HCT116 (cell line): ENCODE measurements around the gene CCR7. TPM values are rescaled to one million over a fixed set of nuclear protein-coding genes. Genes with fewer than 3 reads are reported as not detected.

ENCODE experiments used
- ATAC-seq: fragments of 200-7000 bp; cut with Tn5 transposase; 2 replicates; pipeline ENCODE4 v1.9.1; 2020; ENCODE audit warnings: mild to moderate bottlenecking, moderate library complexity
- BruUV-seq: library from RNA; stranded (reverse); fragments of 400-500 nt; replicated peaks from 2 replicates; lab custom pipeline; 2021; lab: Mats Ljungman, UMichigan
- CTCF ChIA-PET: fragments of 300-600 bp; sonication (Branson Sonifier 250); formaldehyde crosslinking; loops from one replicate; lab custom pipeline; 2021; ENCODE audit warnings: antibody characterized with exemption; lab: Charles Lee
- POLR2A ChIA-PET: fragments of 300-600, 350-600 bp; sonication (Branson Sonifier 250); formaldehyde crosslinking; loops from one replicate; lab custom pipeline; 2021; ENCODE audit warnings: antibody characterized with exemption; lab: Charles Lee
- RAD21 ChIA-PET, 2 experiments: fragments of 300-600 bp; sonication (Branson Sonifier 250); formaldehyde crosslinking; loops; one replicate each; lab custom pipeline; 2023; ENCODE audit warnings: low total read pairs in 2 of 2; ENCODE audit not compliant: uncharacterized antibody in 2 of 2, unreplicated experiment in 2 of 2, low non-redundant PET in 1 of 2; lab: Charles Lee
- DNase-seq: peaks from one replicate; pipeline ENCODE4 v3.0.0-alpha.2; 2010; ENCODE audit warnings: low read depth, low spot score
- H2AFZ ChIP-seq: fragments of 200-600 bp; shearing (Covaris generic), sonication (generic); 2 replicates; pipeline ENCODE4 v1.6.1; 2017; ENCODE audit warnings: low read depth, mixed run types, mixed read lengths, antibody characterized with exemption, low read length; ENCODE audit not compliant: poor library complexity, severe bottlenecking
- H3K27ac ChIP-seq: 2 replicates; pipeline ENCODE4 v1.5.1; 2012; ENCODE audit warnings: low read depth, low read length
- H3K27me3 ChIP-seq: fragments of 200-600 bp; sonication (generic); 2 replicates; pipeline ENCODE4 v1.6.1; 2016; ENCODE audit warnings: mixed run types, low read length, mixed read lengths; ENCODE audit not compliant: insufficient read depth
- H3K36me3 ChIP-seq, 2 experiments: fragments of 200-500 bp in 1 of 2; fragments of 200-600 bp in 1 of 2; sonication (Bioruptor generic) in 1 of 2; sonication (generic) in 1 of 2; 2 replicates each; pipeline versions ENCODE4 v1.5.1 to v1.6.1; 2014 to 2016; ENCODE audit warnings: low read length in 2 of 2, inconsistent platforms in 1 of 2, mixed read lengths in 1 of 2, mixed run types in 1 of 2; ENCODE audit not compliant: insufficient read depth in 2 of 2, control insufficient read depth in 1 of 2
- H3K4me1 ChIP-seq, 2 experiments: fragments of 200-600 bp in 1 of 2; sonication (generic) in 1 of 2; 2 replicates each; pipeline versions ENCODE4 v1.5.1 to v1.6.1; 2012 to 2017; ENCODE audit warnings: low read length in 2 of 2, inconsistent platforms in 1 of 2, mild to moderate bottlenecking in 1 of 2, mixed read lengths in 1 of 2, mixed run types in 1 of 2, moderate library complexity in 1 of 2; ENCODE audit not compliant: insufficient read depth in 2 of 2, control insufficient read depth in 1 of 2
- H3K4me2 ChIP-seq: fragments of 200-600 bp; sonication (generic); 2 replicates; pipeline ENCODE4 v1.6.1; 2017; ENCODE audit warnings: mixed run types, low read length, mixed read lengths
- H3K4me3 ChIP-seq, 2 experiments: fragments of 200-600 bp in 1 of 2; sonication (generic) in 1 of 2; replicated peaks in 1 of 2; 2 replicates each; pipeline ENCODE4 v1.5.1; 2011 to 2016; ENCODE audit warnings: low read length in 2 of 2, control low read depth in 1 of 2, low read depth in 1 of 2, mild to moderate bottlenecking in 1 of 2, mixed read lengths in 1 of 2, mixed run types in 1 of 2
- H3K79me2 ChIP-seq: fragments of 200-600 bp; sonication (generic); 2 replicates; pipeline ENCODE4 v1.6.1; 2017; ENCODE audit warnings: mild to moderate bottlenecking, mixed run types, low read length, moderate library complexity, mixed read lengths; ENCODE audit not compliant: insufficient read depth
- H3K9ac ChIP-seq: fragments of 200-600 bp; sonication (generic); 2 replicates; pipeline ENCODE4 v1.6.1; 2016; ENCODE audit warnings: low read length, mixed read lengths
- H3K9me2 ChIP-seq: fragments of 200-600 bp; sonication (generic), shearing (Covaris generic); 2 replicates; pipeline ENCODE4 v1.6.1; 2017; ENCODE audit warnings: mixed run types, mild to moderate bottlenecking, moderate library complexity; ENCODE audit not compliant: insufficient read depth
- H3K9me3 ChIP-seq, 2 experiments: fragments of 200-500 bp in 1 of 2; fragments of 200-600 bp in 1 of 2; sonication (Bioruptor generic) in 1 of 2; sonication (generic) in 1 of 2; 2 replicates each; pipeline ENCODE4 v1.6.1; 2014 to 2017; ENCODE audit warnings: low read length in 2 of 2, mixed read lengths in 2 of 2, inconsistent platforms in 1 of 2, low read depth in 1 of 2, mild to moderate bottlenecking in 1 of 2, mixed run types in 1 of 2, moderate library complexity in 1 of 2; ENCODE audit not compliant: control insufficient read depth in 1 of 2, insufficient read depth in 1 of 2
- H4K20me1 ChIP-seq: fragments of 200-600 bp; sonication (generic), shearing (Covaris generic); 2 replicates; pipeline ENCODE4 v1.6.1; 2017; ENCODE audit warnings: mixed run types, mild to moderate bottlenecking, moderate library complexity; ENCODE audit not compliant: insufficient read depth
- EGR1 ChIP-seq: IDR thresholded peaks from 2 replicates; pipeline ENCODE4 v1.6.1; 2012; ENCODE audit warnings: low read depth
- ELF1 ChIP-seq: IDR thresholded peaks from 2 replicates; pipeline ENCODE4 v1.6.1; 2012; ENCODE audit warnings: low read depth, borderline replicate concordance
- EZH2 ChIP-seq: fragments of 200-600 bp; sonication (generic); IDR thresholded peaks from 2 replicates; pipeline ENCODE4 v1.6.1; 2017; ENCODE audit warnings: antibody characterized with exemption, mixed run types
- EZH2phosphoT487 ChIP-seq: fragments of 200-600 bp; IDR thresholded peaks from 2 replicates; pipeline ENCODE4 v1.6.1; 2018; ENCODE audit warnings: antibody characterized with exemption, borderline replicate concordance
- POLR2AphosphoS5 ChIP-seq: IDR thresholded peaks from 2 replicates; pipeline ENCODE4 v1.6.1; 2011; ENCODE audit warnings: mild to moderate bottlenecking, low read depth, low read length, moderate library complexity
- RAD21 ChIP-seq: IDR thresholded peaks from 2 replicates; pipeline ENCODE4 v1.6.1; 2012; ENCODE audit warnings: low read depth, mild to moderate bottlenecking
- SIN3A ChIP-seq: IDR thresholded peaks from 2 replicates; pipeline ENCODE4 v1.6.1; 2012; ENCODE audit warnings: low read depth
- SP1 ChIP-seq: IDR thresholded peaks from 2 replicates; pipeline ENCODE4 v1.6.1; 2012; ENCODE audit warnings: low read depth
- SRF ChIP-seq: IDR thresholded peaks from 2 replicates; pipeline ENCODE4 v1.6.1; 2012; ENCODE audit warnings: low read depth
- YY1 ChIP-seq: IDR thresholded peaks from 2 replicates; pipeline ENCODE4 v1.6.1; 2011; ENCODE audit warnings: low read length, low read depth, moderate library complexity, mild to moderate bottlenecking; ENCODE audit not compliant: insufficient replicate concordance; ENCODE audit errors: extremely low read depth
- ZFX ChIP-seq: fragments of 450-650 bp; IDR thresholded peaks from 2 replicates; pipeline ENCODE4 v1.6.1; 2017
- ZNF274 ChIP-seq: fragments of 200-500 bp; sonication (Bioruptor generic); IDR thresholded peaks from 2 replicates; pipeline ENCODE4 v1.6.1; 2014; ENCODE audit warnings: mild to moderate bottlenecking, low read depth, low read length, inconsistent platforms
- intact Hi-C: fragments of 100-400 bp; cut with micrococcal nuclease; formaldehyde crosslinking; loops from 2 replicates; pipeline ENCODE4 v1.10.0; 2022
- total RNA-seq: library from RNA; stranded (reverse); gene quantifications from one replicate; pipeline ENCODE4 v1.2.1, GENCODE V29; 2021; ENCODE audit not compliant: unreplicated experiment
- TF ChIP-seq, protein P1 (sequence below), 3 experiments: fragments of 200-600 bp in 1 of 3; sonication (generic) in 1 of 3; IDR thresholded peaks in 2 of 3; conservative IDR thresholded peaks in 1 of 3; 2 replicates each; pipeline ENCODE4 v1.5.1; 2012 to 2017; ENCODE audit warnings: low read depth in 2 of 3, low read length in 2 of 3, antibody characterized with exemption in 1 of 3, borderline replicate concordance in 1 of 3, control low read depth in 1 of 3, mild to moderate bottlenecking in 1 of 3, mixed read lengths in 1 of 3, mixed run types in 1 of 3, moderate library complexity in 1 of 3; ENCODE audit not compliant: insufficient read depth in 1 of 3
- TF ChIP-seq, protein P2 (sequence below): IDR thresholded peaks from 2 replicates; pipeline ENCODE4 v1.6.1; 2012
- TF ChIP-seq, protein P3 (sequence below): IDR thresholded peaks from 2 replicates; pipeline ENCODE4 v1.6.1; 2011; ENCODE audit warnings: mild to moderate bottlenecking, low read length, moderate library complexity; ENCODE audit not compliant: insufficient replicate concordance; ENCODE audit errors: extremely low read depth

Gene CCR7
- total RNA-seq, 1 experiment from 2014 or later, result 0.69 TPM

DNA sequence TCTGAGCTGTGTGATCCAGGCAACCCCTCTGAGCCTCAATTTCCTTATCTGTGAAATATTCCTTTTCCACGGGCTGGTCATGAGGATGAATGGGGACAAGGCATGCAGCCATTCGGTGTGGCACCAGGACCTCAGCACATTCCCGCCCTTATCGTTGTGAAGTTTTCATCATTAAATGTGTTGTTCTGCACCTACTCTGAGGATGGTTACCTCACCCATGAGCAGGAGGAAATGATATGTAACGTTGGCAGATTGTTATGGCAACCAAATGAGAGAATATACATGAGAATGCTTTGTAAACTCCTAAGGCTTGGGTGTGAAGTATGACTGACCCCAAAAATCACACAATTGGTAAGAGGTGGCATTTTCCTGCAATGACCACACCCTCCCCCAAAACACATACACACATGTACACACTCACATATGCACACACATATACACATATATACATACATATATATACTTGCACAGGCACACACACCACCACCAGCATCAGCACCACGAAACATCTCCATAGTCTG is 42.8 kb upstream of the CCR7 start:
- ATAC-seq (no peak), DNase-seq (no peak)
- Histone ChIP-seq H4K20me1 (no peaks in the 10 kb centered on the region), H3K9ac (no peak overlapping the region), H3K9me3 (no peaks in the 10 kb centered on the region), H3K9me2 (no peaks in the 10 kb centered on the region), H3K4me2 (no peak overlapping the region), H3K36me3 (no peaks in the 10 kb centered on the region), H3K4me1 (no peaks in the 10 kb centered on the region), H3K79me2 (no peaks in the 10 kb centered on the region), H2AFZ (no peak overlapping the region), H3K27ac (no peak overlapping the region), H3K27me3 (no peaks in the 10 kb centered on the region), H3K4me3 (no peak overlapping the region)
- BruUV-seq, result no TSS peak
- ChIA-PET POLR2A (no interaction called here), CTCF (interaction anchor here (0.6 to 0.9 kb wide), 2 partner anchors 12 to 416 kb away, joined by 3 to 4 read pairs; no protein-coding TSS in a partner anchor), RAD21 (no interaction called here)
- intact Hi-C loops, result no loop called here
- no peak for TF ChIP-seq SIN3A
- TF ChIP-seq EZH2, result no peak
- TF ChIP-seq SRF, result no peak
- TF ChIP-seq, protein P1, sequence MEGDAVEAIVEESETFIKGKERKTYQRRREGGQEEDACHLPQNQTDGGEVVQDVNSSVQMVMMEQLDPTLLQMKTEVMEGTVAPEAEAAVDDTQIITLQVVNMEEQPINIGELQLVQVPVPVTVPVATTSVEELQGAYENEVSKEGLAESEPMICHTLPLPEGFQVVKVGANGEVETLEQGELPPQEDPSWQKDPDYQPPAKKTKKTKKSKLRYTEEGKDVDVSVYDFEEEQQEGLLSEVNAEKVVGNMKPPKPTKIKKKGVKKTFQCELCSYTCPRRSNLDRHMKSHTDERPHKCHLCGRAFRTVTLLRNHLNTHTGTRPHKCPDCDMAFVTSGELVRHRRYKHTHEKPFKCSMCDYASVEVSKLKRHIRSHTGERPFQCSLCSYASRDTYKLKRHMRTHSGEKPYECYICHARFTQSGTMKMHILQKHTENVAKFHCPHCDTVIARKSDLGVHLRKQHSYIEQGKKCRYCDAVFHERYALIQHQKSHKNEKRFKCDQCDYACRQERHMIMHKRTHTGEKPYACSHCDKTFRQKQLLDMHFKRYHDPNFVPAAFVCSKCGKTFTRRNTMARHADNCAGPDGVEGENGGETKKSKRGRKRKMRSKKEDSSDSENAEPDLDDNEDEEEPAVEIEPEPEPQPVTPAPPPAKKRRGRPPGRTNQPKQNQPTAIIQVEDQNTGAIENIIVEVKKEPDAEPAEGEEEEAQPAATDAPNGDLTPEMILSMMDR (IDR thresholded peaks at IDR 0.05 in 2 of 3, conservative IDR thresholded peaks at IDR 0.05 in 1 of 3; ENCODE audit: borderline replicate concordance in 1 of 3, insufficient read depth in 1 of 3, low read depth in 2 of 3, low read length in 2 of 3), result no peak
- TF ChIP-seq EZH2phosphoT487, result no peak
- no peak for TF ChIP-seq ELF1

DNA sequence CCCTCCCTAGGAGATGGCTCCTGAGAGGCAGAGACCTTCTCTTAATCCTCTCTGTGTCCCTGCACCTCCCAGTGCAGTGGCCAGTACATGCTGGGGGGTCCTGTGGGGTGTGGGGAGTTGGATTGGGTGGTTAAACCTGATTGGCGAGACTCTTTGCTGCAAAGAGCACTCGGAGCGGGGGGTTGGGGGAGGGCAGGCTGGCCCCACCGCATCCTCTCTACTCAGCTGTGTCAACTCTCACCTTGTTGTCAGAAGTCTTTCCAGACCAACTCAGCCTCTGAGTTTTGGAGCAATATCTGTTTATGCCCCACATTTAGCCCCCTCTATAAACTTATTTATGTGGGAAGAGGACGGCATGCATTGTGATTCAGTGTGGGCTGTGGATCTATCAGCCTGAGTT is 42.4 kb upstream of the CCR7 start:
- Histone ChIP-seq H3K9me3 (no peaks in the 10 kb centered on the region), H3K36me3 (no peaks in the 10 kb centered on the region), H3K27me3 (no peaks in the 10 kb centered on the region), H3K4me3 (no peak overlapping the region), H3K27ac (no peak overlapping the region), H3K4me2 (no peak overlapping the region), H3K79me2 (no peaks in the 10 kb centered on the region), H2AFZ (no peak overlapping the region), H4K20me1 (no peaks in the 10 kb centered on the region), H3K4me1 (no peaks in the 10 kb centered on the region), H3K9ac (no peak overlapping the region), H3K9me2 (no peaks in the 10 kb centered on the region)
- ATAC-seq, result no peak
- no peak for DNase-seq
- CTCF ChIA-PET, result interaction anchor here (0.6 to 0.9 kb wide), 2 partner anchors 12 to 416 kb away, joined by 3 to 4 read pairs; no protein-coding TSS in a partner anchor
- intact Hi-C loops, result no loop called here
- RAD21 ChIA-PET, result no interaction called here
- POLR2A ChIA-PET, result no interaction called here
- BruUV-seq, result no TSS peak
- TF ChIP-seq, protein P2, sequence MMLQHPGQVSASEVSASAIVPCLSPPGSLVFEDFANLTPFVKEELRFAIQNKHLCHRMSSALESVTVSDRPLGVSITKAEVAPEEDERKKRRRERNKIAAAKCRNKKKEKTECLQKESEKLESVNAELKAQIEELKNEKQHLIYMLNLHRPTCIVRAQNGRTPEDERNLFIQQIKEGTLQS, result no peak
- no peak for TF ChIP-seq ZNF274
- TF ChIP-seq RAD21, result no peak
- no peak for TF ChIP-seq SRF
- no peak for TF ChIP-seq EGR1
- TF ChIP-seq ZFX, result no peak
- TF ChIP-seq YY1, result no peak
- no peak for TF ChIP-seq POLR2AphosphoS5
- no peak for TF ChIP-seq SP1
- TF ChIP-seq EZH2, result no peak
- TF ChIP-seq, protein P3, sequence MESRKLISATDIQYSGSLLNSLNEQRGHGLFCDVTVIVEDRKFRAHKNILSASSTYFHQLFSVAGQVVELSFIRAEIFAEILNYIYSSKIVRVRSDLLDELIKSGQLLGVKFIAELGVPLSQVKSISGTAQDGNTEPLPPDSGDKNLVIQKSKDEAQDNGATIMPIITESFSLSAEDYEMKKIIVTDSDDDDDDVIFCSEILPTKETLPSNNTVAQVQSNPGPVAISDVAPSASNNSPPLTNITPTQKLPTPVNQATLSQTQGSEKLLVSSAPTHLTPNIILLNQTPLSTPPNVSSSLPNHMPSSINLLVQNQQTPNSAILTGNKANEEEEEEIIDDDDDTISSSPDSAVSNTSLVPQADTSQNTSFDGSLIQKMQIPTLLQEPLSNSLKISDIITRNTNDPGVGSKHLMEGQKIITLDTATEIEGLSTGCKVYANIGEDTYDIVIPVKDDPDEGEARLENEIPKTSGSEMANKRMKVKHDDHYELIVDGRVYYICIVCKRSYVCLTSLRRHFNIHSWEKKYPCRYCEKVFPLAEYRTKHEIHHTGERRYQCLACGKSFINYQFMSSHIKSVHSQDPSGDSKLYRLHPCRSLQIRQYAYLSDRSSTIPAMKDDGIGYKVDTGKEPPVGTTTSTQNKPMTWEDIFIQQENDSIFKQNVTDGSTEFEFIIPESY, result no peak
